ENCODE results near the gene CEP72. TPM values are rescaled to one million over a fixed set of nuclear protein-coding genes. Genes with fewer than 3 reads are reported as not detected.

The CEP72 gene, protein sequence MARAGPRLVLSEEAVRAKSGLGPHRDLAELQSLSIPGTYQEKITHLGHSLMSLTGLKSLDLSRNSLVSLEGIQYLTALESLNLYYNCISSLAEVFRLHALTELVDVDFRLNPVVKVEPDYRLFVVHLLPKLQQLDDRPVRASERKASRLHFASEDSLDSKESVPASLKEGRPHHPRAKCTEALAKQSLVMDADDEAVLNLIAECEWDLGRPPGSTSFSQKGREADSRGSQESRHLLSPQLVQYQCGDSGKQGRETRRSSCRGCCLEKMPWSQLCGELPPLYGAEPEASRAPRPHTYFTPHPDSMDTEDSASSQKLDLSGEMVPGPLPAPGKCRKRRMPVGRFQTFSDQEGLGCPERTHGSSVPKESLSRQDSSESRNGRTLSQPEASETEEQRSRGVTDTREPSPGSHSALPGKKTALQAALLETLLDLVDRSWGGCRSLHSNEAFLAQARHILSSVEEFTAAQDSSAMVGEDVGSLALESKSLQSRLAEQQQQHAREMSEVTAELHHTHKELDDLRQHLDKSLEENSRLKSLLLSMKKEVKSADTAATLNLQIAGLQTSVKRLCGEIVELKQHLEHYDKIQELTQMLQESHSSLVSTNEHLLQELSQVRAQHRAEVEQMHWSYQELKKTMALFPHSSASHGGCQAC
- total RNA-seq (1 to 10 TPM; 3.8 to 5.9 TPM), polyA plus RNA-seq (1 to 10 TPM; 1.3 to 1.4 TPM)

DNA sequence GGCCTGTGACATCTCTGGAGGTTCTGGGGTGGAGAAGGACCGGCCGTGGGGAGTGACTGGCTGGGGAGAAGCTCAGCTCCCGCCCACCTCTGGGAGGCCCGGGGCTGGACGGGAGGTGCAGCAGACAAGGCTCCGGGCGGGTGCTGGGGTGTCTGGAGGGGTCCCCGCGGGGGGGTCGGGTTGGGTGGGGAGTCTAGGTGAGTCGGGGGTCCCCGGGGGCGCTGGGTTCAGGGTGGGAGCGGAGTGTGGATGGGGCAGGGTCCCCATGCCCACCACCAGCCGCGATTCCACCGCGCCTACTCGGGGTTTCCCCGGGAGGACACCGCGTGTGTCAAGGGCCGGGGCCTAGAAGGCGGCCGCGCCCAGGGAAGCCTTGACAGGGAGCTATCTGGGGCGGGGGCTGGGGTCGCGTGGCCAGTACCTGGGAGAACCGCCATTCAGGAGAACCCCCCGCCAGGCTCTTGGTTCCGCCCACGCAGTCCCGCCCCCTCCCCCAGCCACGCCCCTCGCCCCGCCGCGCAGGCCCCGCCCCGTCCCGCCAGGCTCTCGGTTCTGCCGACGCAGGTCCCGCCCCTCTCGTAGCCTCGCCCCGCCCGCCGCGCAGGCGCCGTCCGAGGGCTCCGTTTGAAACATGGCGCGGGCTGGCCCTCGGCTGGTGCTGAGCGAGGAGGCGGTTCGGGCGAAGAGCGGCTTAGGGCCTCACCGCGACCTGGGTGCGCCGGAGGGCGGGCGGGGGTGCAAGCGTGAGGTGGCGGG, at the start of gene CEP72:
Gene CEP72 (plus strand): TSS at position 610 of the 756 bp plus-strand sequence. CDS start 22 bp downstream, at position 632.
- H3K9me3 ChIP-seq (ENCODE audit: control insufficient read depth in 4 of 4, low read length in 3 of 4): no peaks in the 10 kb centered on the region
- H3K36me3 ChIP-seq (ENCODE audit: control insufficient read depth in 4 of 4, insufficient read depth in 3 of 4, low read depth in 1 of 4, low read length in 3 of 4): no peaks in the 10 kb centered on the region
- H3K9ac ChIP-seq (ENCODE audit: low read depth in 1 of 2, low read length in 2 of 2): peak within 1 kb of the TSS in 1 of 2 donors; percentile 33
- peaks cover 0 to 6% (median 0%) of the 10 kb centered on the region in 4 donors for H3K27me3 ChIP-seq (ENCODE audit: control insufficient read depth in 4 of 4, insufficient read depth in 4 of 4, low read length in 3 of 4)
- peak within 1 kb of the TSS; percentile 73 to 93 (median 73) for H3K4me3 ChIP-seq (ENCODE audit: low read depth in 1 of 3, low read length in 3 of 3)
- peaks cover 0 to 20% (median 11%) of the 10 kb centered on the region in 4 donors for H3K4me1 ChIP-seq (ENCODE audit: control insufficient read depth in 4 of 4, insufficient read depth in 4 of 4, low read length in 3 of 4)
- WGBS: under 1% methylated on average over 72 of the region's 72 CpGs
- H3K27ac ChIP-seq (ENCODE audit: low read depth in 1 of 2, low read length in 2 of 2): peak within 1 kb of the TSS in 1 of 2 donors; percentile 32
- peak; percentile 96 for DNase-seq (ENCODE audit: low spot score)
- TF ChIP-seq JUND (IDR thresholded peaks at IDR 0.05) (no peak), FOXA1 (IDR thresholded peaks at IDR 0.05) (no peak), EGR1 (IDR thresholded peaks at IDR 0.05; ENCODE audit: low read depth in 2 of 2) (peak; percentile 67 to 73)
- TF ChIP-seq, protein P1, sequence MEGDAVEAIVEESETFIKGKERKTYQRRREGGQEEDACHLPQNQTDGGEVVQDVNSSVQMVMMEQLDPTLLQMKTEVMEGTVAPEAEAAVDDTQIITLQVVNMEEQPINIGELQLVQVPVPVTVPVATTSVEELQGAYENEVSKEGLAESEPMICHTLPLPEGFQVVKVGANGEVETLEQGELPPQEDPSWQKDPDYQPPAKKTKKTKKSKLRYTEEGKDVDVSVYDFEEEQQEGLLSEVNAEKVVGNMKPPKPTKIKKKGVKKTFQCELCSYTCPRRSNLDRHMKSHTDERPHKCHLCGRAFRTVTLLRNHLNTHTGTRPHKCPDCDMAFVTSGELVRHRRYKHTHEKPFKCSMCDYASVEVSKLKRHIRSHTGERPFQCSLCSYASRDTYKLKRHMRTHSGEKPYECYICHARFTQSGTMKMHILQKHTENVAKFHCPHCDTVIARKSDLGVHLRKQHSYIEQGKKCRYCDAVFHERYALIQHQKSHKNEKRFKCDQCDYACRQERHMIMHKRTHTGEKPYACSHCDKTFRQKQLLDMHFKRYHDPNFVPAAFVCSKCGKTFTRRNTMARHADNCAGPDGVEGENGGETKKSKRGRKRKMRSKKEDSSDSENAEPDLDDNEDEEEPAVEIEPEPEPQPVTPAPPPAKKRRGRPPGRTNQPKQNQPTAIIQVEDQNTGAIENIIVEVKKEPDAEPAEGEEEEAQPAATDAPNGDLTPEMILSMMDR (IDR thresholded peaks at IDR 0.05; ENCODE audit: low read depth, low read length, missing input control): no peak

DNA sequence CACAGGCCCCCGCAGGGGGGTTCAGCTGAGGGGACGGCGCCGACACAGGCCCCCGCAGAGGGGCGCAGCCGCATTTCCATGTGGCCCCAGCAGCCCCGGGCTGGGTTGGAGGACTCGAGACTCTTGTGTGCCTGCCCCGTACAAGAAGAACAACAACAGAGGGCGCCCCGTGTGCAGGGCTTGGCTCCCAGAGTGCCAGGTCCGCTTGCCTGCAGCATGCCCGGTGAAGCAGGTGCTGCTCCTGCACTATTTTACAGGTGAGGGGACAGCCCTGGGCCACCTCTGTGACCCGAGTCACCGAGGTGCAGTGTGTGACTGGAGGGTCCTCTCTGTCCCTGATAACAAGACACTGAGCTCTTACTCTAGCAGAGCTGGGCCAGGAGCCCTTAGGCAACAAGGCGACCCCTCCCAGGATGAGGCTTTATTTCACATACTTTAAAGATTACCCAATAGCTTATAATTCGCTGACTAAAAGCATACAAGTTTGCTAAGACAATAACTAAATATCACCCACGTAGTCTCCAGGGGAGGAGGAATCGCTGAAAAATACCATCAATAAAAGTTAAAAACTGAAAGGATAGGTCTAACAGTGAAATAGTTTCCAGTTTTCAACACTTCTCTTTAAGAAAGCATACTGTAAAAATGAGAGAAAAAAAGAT, 46.2 kb upstream of the CEP72 start:
- Histone ChIP-seq H3K27ac (ENCODE audit: low read depth in 1 of 2, low read length in 2 of 2) (no peak overlapping the region), H3K4me1 (ENCODE audit: control insufficient read depth in 4 of 4, insufficient read depth in 4 of 4, low read length in 3 of 4) (no peaks in the 10 kb centered on the region), H3K27me3 (ENCODE audit: control insufficient read depth in 4 of 4, insufficient read depth in 4 of 4, low read length in 3 of 4) (peaks cover 0 to 4% (median 1%) of the 10 kb centered on the region in 4 donors), H3K36me3 (ENCODE audit: control insufficient read depth in 4 of 4, insufficient read depth in 3 of 4, low read depth in 1 of 4, low read length in 3 of 4) (no peaks in the 10 kb centered on the region), H3K9ac (ENCODE audit: low read depth in 1 of 2, low read length in 2 of 2) (no peak overlapping the region), H3K4me3 (ENCODE audit: low read depth in 1 of 3, low read length in 3 of 3) (no peak overlapping the region), H3K9me3 (ENCODE audit: control insufficient read depth in 4 of 4, low read length in 3 of 4) (peaks cover 0 to 8% (median 0%) of the 10 kb centered on the region in 4 donors)
- TF ChIP-seq RAD21 (IDR thresholded peaks at IDR 0.05): peak in 1 of 2 donors; percentile 32
- TF ChIP-seq TAF1 (conservative IDR thresholded peaks at IDR 0.05): no peak
- no peak for DNase-seq (ENCODE audit: low spot score)
- 39% methylated on average over 20 of the region's 20 CpGs for WGBS

DNA sequence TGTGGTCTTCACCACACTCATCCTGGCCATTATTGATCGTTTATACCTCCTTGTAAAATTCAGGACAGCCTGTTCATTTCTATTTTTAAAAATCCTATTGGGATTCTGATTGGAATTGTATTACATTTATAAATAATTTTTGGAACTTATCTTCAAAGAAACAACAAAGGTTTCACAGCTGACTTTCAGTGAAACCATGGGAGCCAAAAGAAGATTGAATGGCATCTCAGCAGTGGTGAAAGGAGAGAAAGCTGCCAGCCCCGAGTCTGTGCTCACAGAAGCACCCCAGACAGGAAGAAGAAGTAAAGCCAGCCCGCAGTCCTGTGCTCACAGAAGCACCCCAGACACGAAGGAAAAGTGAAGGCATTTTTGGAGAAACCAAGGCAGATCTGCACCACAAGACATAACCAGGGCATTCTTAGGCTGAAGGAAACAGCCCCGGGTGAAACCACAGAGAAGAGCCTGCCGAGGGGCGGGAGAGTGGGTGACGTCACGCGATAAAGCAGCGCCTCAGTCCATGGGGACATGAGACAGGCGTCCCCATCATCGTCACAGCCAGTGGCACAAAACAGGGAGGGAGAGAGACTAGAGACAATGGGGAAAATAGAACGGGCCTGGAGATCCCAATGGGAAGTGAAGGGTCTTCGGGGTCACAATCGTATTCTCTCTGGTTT, 45.4 kb upstream of the CEP72 start:
- 90% methylated on average over 16 of the region's 16 CpGs for WGBS
- Histone ChIP-seq H3K9me3 (ENCODE audit: control insufficient read depth in 4 of 4, low read length in 3 of 4) (peaks cover 0 to 8% (median 0%) of the 10 kb centered on the region in 4 donors), H3K27ac (ENCODE audit: low read depth in 1 of 2, low read length in 2 of 2) (no peak overlapping the region), H3K36me3 (ENCODE audit: control insufficient read depth in 4 of 4, insufficient read depth in 3 of 4, low read depth in 1 of 4, low read length in 3 of 4) (no peaks in the 10 kb centered on the region), H3K27me3 (ENCODE audit: control insufficient read depth in 4 of 4, insufficient read depth in 4 of 4, low read length in 3 of 4) (peaks cover 0 to 6% (median 1%) of the 10 kb centered on the region in 4 donors), H3K4me3 (ENCODE audit: low read depth in 1 of 3, low read length in 3 of 3) (no peak overlapping the region), H3K4me1 (ENCODE audit: control insufficient read depth in 4 of 4, insufficient read depth in 4 of 4, low read length in 3 of 4) (no peaks in the 10 kb centered on the region), H3K9ac (ENCODE audit: low read depth in 1 of 2, low read length in 2 of 2) (no peak overlapping the region)
- no peak for DNase-seq (ENCODE audit: low spot score)
- TF ChIP-seq, protein P2, sequence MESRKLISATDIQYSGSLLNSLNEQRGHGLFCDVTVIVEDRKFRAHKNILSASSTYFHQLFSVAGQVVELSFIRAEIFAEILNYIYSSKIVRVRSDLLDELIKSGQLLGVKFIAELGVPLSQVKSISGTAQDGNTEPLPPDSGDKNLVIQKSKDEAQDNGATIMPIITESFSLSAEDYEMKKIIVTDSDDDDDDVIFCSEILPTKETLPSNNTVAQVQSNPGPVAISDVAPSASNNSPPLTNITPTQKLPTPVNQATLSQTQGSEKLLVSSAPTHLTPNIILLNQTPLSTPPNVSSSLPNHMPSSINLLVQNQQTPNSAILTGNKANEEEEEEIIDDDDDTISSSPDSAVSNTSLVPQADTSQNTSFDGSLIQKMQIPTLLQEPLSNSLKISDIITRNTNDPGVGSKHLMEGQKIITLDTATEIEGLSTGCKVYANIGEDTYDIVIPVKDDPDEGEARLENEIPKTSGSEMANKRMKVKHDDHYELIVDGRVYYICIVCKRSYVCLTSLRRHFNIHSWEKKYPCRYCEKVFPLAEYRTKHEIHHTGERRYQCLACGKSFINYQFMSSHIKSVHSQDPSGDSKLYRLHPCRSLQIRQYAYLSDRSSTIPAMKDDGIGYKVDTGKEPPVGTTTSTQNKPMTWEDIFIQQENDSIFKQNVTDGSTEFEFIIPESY (IDR thresholded peaks at IDR 0.05): no peak
- TF ChIP-seq, protein P3, sequence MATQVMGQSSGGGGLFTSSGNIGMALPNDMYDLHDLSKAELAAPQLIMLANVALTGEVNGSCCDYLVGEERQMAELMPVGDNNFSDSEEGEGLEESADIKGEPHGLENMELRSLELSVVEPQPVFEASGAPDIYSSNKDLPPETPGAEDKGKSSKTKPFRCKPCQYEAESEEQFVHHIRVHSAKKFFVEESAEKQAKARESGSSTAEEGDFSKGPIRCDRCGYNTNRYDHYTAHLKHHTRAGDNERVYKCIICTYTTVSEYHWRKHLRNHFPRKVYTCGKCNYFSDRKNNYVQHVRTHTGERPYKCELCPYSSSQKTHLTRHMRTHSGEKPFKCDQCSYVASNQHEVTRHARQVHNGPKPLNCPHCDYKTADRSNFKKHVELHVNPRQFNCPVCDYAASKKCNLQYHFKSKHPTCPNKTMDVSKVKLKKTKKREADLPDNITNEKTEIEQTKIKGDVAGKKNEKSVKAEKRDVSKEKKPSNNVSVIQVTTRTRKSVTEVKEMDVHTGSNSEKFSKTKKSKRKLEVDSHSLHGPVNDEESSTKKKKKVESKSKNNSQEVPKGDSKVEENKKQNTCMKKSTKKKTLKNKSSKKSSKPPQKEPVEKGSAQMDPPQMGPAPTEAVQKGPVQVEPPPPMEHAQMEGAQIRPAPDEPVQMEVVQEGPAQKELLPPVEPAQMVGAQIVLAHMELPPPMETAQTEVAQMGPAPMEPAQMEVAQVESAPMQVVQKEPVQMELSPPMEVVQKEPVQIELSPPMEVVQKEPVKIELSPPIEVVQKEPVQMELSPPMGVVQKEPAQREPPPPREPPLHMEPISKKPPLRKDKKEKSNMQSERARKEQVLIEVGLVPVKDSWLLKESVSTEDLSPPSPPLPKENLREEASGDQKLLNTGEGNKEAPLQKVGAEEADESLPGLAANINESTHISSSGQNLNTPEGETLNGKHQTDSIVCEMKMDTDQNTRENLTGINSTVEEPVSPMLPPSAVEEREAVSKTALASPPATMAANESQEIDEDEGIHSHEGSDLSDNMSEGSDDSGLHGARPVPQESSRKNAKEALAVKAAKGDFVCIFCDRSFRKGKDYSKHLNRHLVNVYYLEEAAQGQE (IDR thresholded peaks at IDR 0.05): no peak
- no peak for TF ChIP-seq RXRA (IDR thresholded peaks at IDR 0.05)
- TF ChIP-seq NR2F2 (IDR thresholded peaks at IDR 0.05): no peak
- TF ChIP-seq RAD21 (IDR thresholded peaks at IDR 0.05): no peak
- no peak for TF ChIP-seq HNF4A (conservative IDR thresholded peaks at IDR 0.05)
- TF ChIP-seq JUND (IDR thresholded peaks at IDR 0.05): no peak
- no peak for TF ChIP-seq SP1 (IDR thresholded peaks at IDR 0.05)
- TF ChIP-seq EGR1 (IDR thresholded peaks at IDR 0.05; ENCODE audit: low read depth in 2 of 2): no peak
- TF ChIP-seq FOXA2 (IDR thresholded peaks at IDR 0.05): no peak
- no peak for TF ChIP-seq GABPA (IDR thresholded peaks at IDR 0.05 in 1 of 2, conservative IDR thresholded peaks at IDR 0.05 in 1 of 2)
